Measurements from ENCODE around the gene AMER3.

Gene AMER3

GRCh38 chr2:130785466-130786055 is 30.2 kb downstream of the AMER3 start:
- DNase-seq = no peak

- DNase-seq = no peak
Observed at GRCh38 chr2:130786076-130786475, 30.7 kb downstream of the AMER3 start.

GRCh38 chr2:130787841-130788240 is 32.5 kb downstream of the AMER3 start:
- DNase-seq = no peak

- DNase-seq = no peak
Observed at GRCh38 chr2:130790312-130790711, 35.0 kb downstream of the AMER3 start.

GRCh38 chr2:130790804-130791616 is 35.7 kb downstream of the AMER3 start:
- no peak for DNase-seq

- no peak for DNase-seq
Observed at GRCh38 chr2:130791617-130791939, 36.2 kb downstream of the AMER3 start.

- no peak for DNase-seq
Observed at GRCh38 chr2:130795431-130795830, 40.1 kb downstream of the AMER3 start.

GRCh38 chr2:130796290-130796689 is 41.0 kb downstream of the AMER3 start:
- no peak for DNase-seq

- peak; percentile 96 for DNase-seq
Observed at GRCh38 chr2:130797493-130798435, 42.4 kb downstream of the AMER3 start.

GRCh38 chr2:130798472-130799218 is 43.3 kb downstream of the AMER3 start:
- DNase-seq = peak; percentile 79

- DNase-seq = no peak
Observed at GRCh38 chr2:130799295-130799694, 44.0 kb downstream of the AMER3 start.

GRCh38 chr2:130805613-130806012 is 50.3 kb downstream of the AMER3 start:
- no peak for DNase-seq

- DNase-seq = no peak
Observed at GRCh38 chr2:130806370-130806769, 51.0 kb downstream of the AMER3 start.

- no peak for DNase-seq
Observed at GRCh38 chr2:130807659-130808385, 52.5 kb downstream of the AMER3 start.

GRCh38 chr2:130808482-130809268 is 53.3 kb downstream of the AMER3 start:
- DNase-seq = no peak

GRCh38 chr2:130810490-130810889 is 55.1 kb downstream of the AMER3 start:
- no peak for DNase-seq

- no peak for DNase-seq
Observed at GRCh38 chr2:130813722-130814121, 58.4 kb downstream of the AMER3 start.

GRCh38 chr2:130814931-130815680 is 59.8 kb downstream of the AMER3 start:
- no peak for DNase-seq

Data from eye (tissue), 1 donor.